IMR-90 (cell line): ENCODE data around the gene SPTSSB. TPM values are rescaled to one million over a fixed set of nuclear protein-coding genes. Genes with fewer than 3 reads are reported as not detected.

Experiments
- ATAC-seq: fragments of 200-7000 bp; cut with Tn5 transposase; 2 replicates; pipeline ENCODE4 v1.9.1; 2020; ENCODE audit warnings: low read depth, mild to moderate bottlenecking, moderate library complexity
- BruUV-seq: library from RNA; stranded (reverse); fragments of 400-500 nt; replicated peaks from 2 replicates; lab custom pipeline; 2021; lab: Mats Ljungman, UMichigan
- CTCF ChIA-PET: fragments of 300-600 bp; formaldehyde crosslinking; extraction: SDS; loops from one replicate; lab custom pipeline; 2021; ENCODE audit warnings: antibody characterized with exemption; lab: Yijun Ruan, JAX
- POLR2A ChIA-PET: fragments of 300-600 bp; sonication (Branson Sonifier 250); formaldehyde crosslinking; loops from one replicate; lab custom pipeline; 2022; ENCODE audit warnings: antibody characterized with exemption; ENCODE audit not compliant: unreplicated experiment; lab: Charles Lee
- DNase-seq: peaks from one replicate; pipeline ENCODE4 v3.0.0; 2013
- H2AFZ ChIP-seq: replicated peaks from 2 replicates; pipeline ENCODE3; 2013; ENCODE audit warnings: low read length, mild to moderate bottlenecking; ENCODE audit not compliant: poor library complexity
- H2AK5ac ChIP-seq: 2 replicates; pipeline ENCODE4 v1.6.1; 2013; ENCODE audit warnings: low read depth, low read length, inconsistent platforms
- H2AK9ac ChIP-seq: replicated peaks from 2 replicates; pipeline ENCODE3; 2013; ENCODE audit warnings: mild to moderate bottlenecking, low read depth, low read length, moderate library complexity; ENCODE audit not compliant: poor library complexity
- H2BK120ac ChIP-seq: 2 replicates; pipeline ENCODE4 v1.6.1; 2013; ENCODE audit warnings: low read depth, low read length, inconsistent platforms
- H2BK15ac ChIP-seq: 3 replicates; pipeline ENCODE4 v1.6.1; 2013; ENCODE audit warnings: low read depth, low read length, inconsistent platforms
- H2BK20ac ChIP-seq: 2 replicates; pipeline ENCODE4 v1.6.1; 2013; ENCODE audit warnings: low read depth, mild to moderate bottlenecking, inconsistent platforms, low read length, moderate library complexity
- H2BK5ac ChIP-seq: 2 replicates; pipeline ENCODE4 v1.6.1; 2013; ENCODE audit warnings: mild to moderate bottlenecking, low read depth, low read length, inconsistent platforms; ENCODE audit not compliant: poor library complexity, severe bottlenecking
- H3K14ac ChIP-seq: replicated peaks from 2 replicates; pipeline ENCODE4 v1.6.1; 2013; ENCODE audit warnings: low read depth, low read length, inconsistent platforms
- H3K18ac ChIP-seq: 2 replicates; pipeline ENCODE4 v1.6.1; 2013; ENCODE audit warnings: low read depth, low read length, control low read depth
- H3K23ac ChIP-seq: 2 replicates; pipeline ENCODE4 v1.6.1; 2013; ENCODE audit warnings: low read depth, low read length, inconsistent platforms
- H3K27ac ChIP-seq: 2 replicates; pipeline ENCODE4 v1.5.1; 2013; ENCODE audit warnings: mild to moderate bottlenecking, control low read depth, low read length; ENCODE audit not compliant: insufficient read depth
- H3K27me3 ChIP-seq: 2 replicates; pipeline ENCODE4 v1.6.1; 2013; ENCODE audit warnings: low read length; ENCODE audit not compliant: control insufficient read depth, insufficient read depth
- H3K36me3 ChIP-seq: 2 replicates; pipeline ENCODE4 v1.6.1; 2013; ENCODE audit warnings: low read length, mixed read lengths; ENCODE audit not compliant: control insufficient read depth, insufficient read depth
- H3K4ac ChIP-seq: 2 replicates; pipeline ENCODE4 v1.6.1; 2013; ENCODE audit warnings: low read depth, low read length, inconsistent platforms
- H3K4me1 ChIP-seq: 2 replicates; pipeline ENCODE4 v1.6.1; 2013; ENCODE audit warnings: low read length, mixed read lengths; ENCODE audit not compliant: control insufficient read depth, insufficient read depth
- H3K4me2 ChIP-seq: 2 replicates; pipeline ENCODE4 v1.6.1; 2013; ENCODE audit warnings: low read depth, mild to moderate bottlenecking, control low read depth, low read length, moderate library complexity
- H3K4me3 ChIP-seq: 2 replicates; pipeline ENCODE4 v1.5.1; 2013; ENCODE audit warnings: low read depth, mild to moderate bottlenecking, control low read depth, low read length, moderate library complexity; ENCODE audit not compliant: insufficient read depth
- H3K56ac ChIP-seq: 2 replicates; pipeline ENCODE4 v1.6.1; 2013; ENCODE audit warnings: low read length, inconsistent platforms; ENCODE audit not compliant: insufficient read depth; ENCODE audit errors: extremely low read depth
- H3K79me1 ChIP-seq, 2 experiments: 2 replicates each; pipeline ENCODE4 v1.6.1; 2013; ENCODE audit warnings: low read length in 2 of 2, inconsistent platforms in 1 of 2, low read depth in 1 of 2
- H3K9ac ChIP-seq: 2 replicates; pipeline ENCODE4 v1.6.1; 2013; ENCODE audit warnings: low read depth, low read length, control low read depth
- H3K9me1 ChIP-seq: 2 replicates; pipeline ENCODE4 v1.6.1; 2013; ENCODE audit warnings: low read length, inconsistent platforms; ENCODE audit not compliant: insufficient read depth
- H3K9me3 ChIP-seq: 2 replicates; pipeline ENCODE4 v1.6.1; 2013; ENCODE audit warnings: low read length; ENCODE audit not compliant: control insufficient read depth, insufficient read depth
- H4K20me1 ChIP-seq: 2 replicates; pipeline ENCODE4 v1.6.1; 2013; ENCODE audit warnings: low read length, inconsistent platforms; ENCODE audit not compliant: insufficient read depth
- H4K5ac ChIP-seq: 2 replicates; pipeline ENCODE4 v1.6.1; 2013; ENCODE audit warnings: mild to moderate bottlenecking, low read depth, low read length, control low read depth
- H4K8ac ChIP-seq, 2 experiments: 2 replicates each; pipeline ENCODE4 v1.6.1; 2013; ENCODE audit warnings: low read depth in 2 of 2, low read length in 2 of 2, control low read depth in 1 of 2, inconsistent platforms in 1 of 2
- H4K91ac ChIP-seq: 2 replicates; pipeline ENCODE4 v1.6.1; 2013; ENCODE audit warnings: low read depth, low read length, inconsistent platforms; ENCODE audit not compliant: insufficient read depth
- BHLHE40 ChIP-seq: fragments of 150-350 bp; IDR thresholded peaks from 2 replicates; pipeline ENCODE4 v1.6.1; 2016; ENCODE audit warnings: mild to moderate bottlenecking, low read depth, low read length
- CEBPB ChIP-seq: IDR thresholded peaks from 2 replicates; pipeline ENCODE4 v1.6.1; 2012; ENCODE audit warnings: low read depth, low read length, improper control_type of control experiment
- CHD1 ChIP-seq: IDR thresholded peaks from 2 replicates; pipeline ENCODE4 v1.6.1; 2012; ENCODE audit warnings: low read depth, low read length, improper control_type of control experiment
- CTCF ChIP-seq: conservative IDR thresholded peaks from 2 replicates; pipeline ENCODE4 v1.5.1; 2012; ENCODE audit warnings: mild to moderate bottlenecking, low read depth, low read length, improper control_type of control experiment
- ELK1 ChIP-seq: fragments of 150-350 bp; IDR thresholded peaks from 2 replicates; pipeline ENCODE4 v1.6.1; 2016; ENCODE audit warnings: low read depth, mild to moderate bottlenecking, low read length, moderate library complexity, borderline replicate concordance
- MAFK ChIP-seq: IDR thresholded peaks from 2 replicates; pipeline ENCODE4 v1.6.1; 2012; ENCODE audit warnings: low read depth, low read length, improper control_type of control experiment
- MAZ ChIP-seq: IDR thresholded peaks from 2 replicates; pipeline ENCODE4 v1.6.1; 2012; ENCODE audit warnings: low read depth, mild to moderate bottlenecking, low read length, improper control_type of control experiment, moderate library complexity, borderline replicate concordance
- MXI1 ChIP-seq: IDR thresholded peaks from 2 replicates; pipeline ENCODE4 v1.6.1; 2012; ENCODE audit warnings: low read depth, mild to moderate bottlenecking, low read length, moderate library complexity, borderline replicate concordance
- NFE2L2 ChIP-seq: fragments of 150-350 bp; IDR thresholded peaks from 2 replicates; pipeline ENCODE4 v1.6.1; 2016; ENCODE audit warnings: low read depth, mild to moderate bottlenecking, low read length
- POLR2A ChIP-seq: IDR thresholded peaks from 2 replicates; pipeline ENCODE4 v1.6.1; 2012; ENCODE audit warnings: mild to moderate bottlenecking, low read depth, low read length
- RAD21 ChIP-seq: IDR thresholded peaks from 2 replicates; pipeline ENCODE4 v1.6.1; 2012; ENCODE audit warnings: low read length, improper control_type of control experiment
- RFX5 ChIP-seq: IDR thresholded peaks from 2 replicates; pipeline ENCODE4 v1.8.0; 2012; ENCODE audit warnings: low read depth, mild to moderate bottlenecking, low read length, moderate library complexity
- SMC3 ChIP-seq: fragments of 150-350 bp; IDR thresholded peaks from 2 replicates; pipeline ENCODE4 v1.6.1; 2016; ENCODE audit warnings: low read depth, mild to moderate bottlenecking, antibody characterized with exemption, low read length, moderate library complexity
- WGBS, 2 experiments: methylation state at CpG; one replicate each; pipeline versions ENCODE4 v1.1.5 to v1.1.7; 2013; ENCODE audit warnings: missing lambda C conversion rate in 2 of 2; ENCODE audit not compliant: insufficient read length in 1 of 2; ENCODE audit errors: extremely low coverage in 2 of 2; 5-methylcytosine and 5-hydroxymethylcytosine counted together
- dilution Hi-C: fragments of 300-500 bp; cut with HindIII; formaldehyde crosslinking; loops from one replicate; pipeline ENCODE4 v1.14.3; 2018; ENCODE audit warnings: low sequenced_read_pairs; ENCODE audit not compliant: unreplicated experiment
- in situ Hi-C: fragments of 300-500 bp; cut with MboI; formaldehyde crosslinking; loops from 3 replicates; pipeline ENCODE4 v1.14.3; 2019; ENCODE audit warnings: low sequenced_read_pairs, inconsistent platforms, mixed read lengths
- intact Hi-C: fragments of 100-400 bp; cut with micrococcal nuclease; formaldehyde crosslinking; loops from 2 replicates; pipeline ENCODE4 v1.10.0; 2022
- polyA plus RNA-seq, 3 experiments: library from polyadenylated mRNA; depleted of rRNA; stranded (reverse); fragments of >200 nt; gene quantifications; 2 replicates each; pipeline ENCODE4 v1.2.3, GENCODE V29; 2012; ENCODE audit warnings: low replicate concordance in 1 of 3
- total RNA-seq: library from RNA; depleted of rRNA; stranded (reverse); fragments of >200 nt; gene quantifications from 2 replicates; pipeline ENCODE4 v1.2.3, GENCODE V29; 2012
- TF ChIP-seq, protein P1 (sequence below): fragments of 150-350 bp; IDR thresholded peaks from 2 replicates; pipeline ENCODE4 v1.6.1; 2017; ENCODE audit warnings: mild to moderate bottlenecking, antibody characterized with exemption, low read length, low read depth

SPTSSB gene
- total and polyA plus RNA-seq, 2 of the 4 experiments (the other 2 are of a cell fraction) = not detected

- TF ChIP-seq MXI1 (no peak), MAZ (no peak), RAD21 (no peak), BHLHE40 (no peak), SMC3 (no peak)
These were observed 34.5 kb upstream of the SPTSSB start (continued) for GRCh38 chr3:161405836-161406235.

GRCh38 chr3:161405087-161405486, 33.8 kb upstream of the SPTSSB start:
- POLR2A ChIA-PET = no interaction called here
- Histone ChIP-seq H3K27me3 (no peaks in the 10 kb centered on the region), H4K91ac (no peak overlapping the region), H3K18ac (no peak overlapping the region), H3K9me3 (no peaks in the 10 kb centered on the region), H4K20me1 (no peaks in the 10 kb centered on the region), H3K27ac (no peak overlapping the region), H2BK5ac (no peak overlapping the region), H3K4me1 (no peaks in the 10 kb centered on the region), H3K79me1 (no peaks in the 10 kb centered on the region), H4K8ac (no peak overlapping the region), H2BK120ac (no peak overlapping the region), H3K56ac (no peak overlapping the region), H2BK15ac (no peak overlapping the region), H4K5ac (no peak overlapping the region), H3K4me2 (no peak overlapping the region), H3K14ac (no peak overlapping the region), H2AFZ (no peak overlapping the region), H3K4ac (no peak overlapping the region), H3K9me1 (no peaks in the 10 kb centered on the region), H2AK5ac (no peak overlapping the region), H2BK20ac (no peak overlapping the region), H2AK9ac (no peak overlapping the region), H3K36me3 (no peaks in the 10 kb centered on the region), H3K4me3 (no peak overlapping the region), H3K23ac (no peak overlapping the region), H3K9ac (no peak overlapping the region)
- DNase-seq = no peak
- intact Hi-C loops (loop anchor here (5.0 kb wide), 1 partner anchor 483 kb away; no protein-coding TSS in a partner anchor), dilution Hi-C loops (no loop called here), in situ Hi-C loops (loop anchor here (25.0 kb wide), 2 partner anchors 468 to 693 kb away; no protein-coding TSS in a partner anchor)
- no TSS peak for BruUV-seq
- WGBS, 2 experiments = no CpG with 5 or more reads among the region's 1 CpG
- TF ChIP-seq MXI1 (no peak), RFX5 (no peak), CTCF (no peak), ELK1 (no peak), BHLHE40 (no peak), POLR2A (no peak), CHD1 (no peak), MAFK (no peak), SMC3 (no peak), CEBPB (no peak), MAZ (no peak), NFE2L2 (no peak)
- TF ChIP-seq, protein P1, sequence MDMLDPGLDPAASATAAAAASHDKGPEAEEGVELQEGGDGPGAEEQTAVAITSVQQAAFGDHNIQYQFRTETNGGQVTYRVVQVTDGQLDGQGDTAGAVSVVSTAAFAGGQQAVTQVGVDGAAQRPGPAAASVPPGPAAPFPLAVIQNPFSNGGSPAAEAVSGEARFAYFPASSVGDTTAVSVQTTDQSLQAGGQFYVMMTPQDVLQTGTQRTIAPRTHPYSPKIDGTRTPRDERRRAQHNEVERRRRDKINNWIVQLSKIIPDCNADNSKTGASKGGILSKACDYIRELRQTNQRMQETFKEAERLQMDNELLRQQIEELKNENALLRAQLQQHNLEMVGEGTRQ = no peak
- no peak for ATAC-seq
- CTCF ChIA-PET = no interaction called here
